Measurements from ENCODE around the gene MLEC.
A peak's percentile ranks its signal among the peaks of the same experiment; 100 is the strongest.

The MLEC gene

GRCh38 chr12:120670667-120671066 lies 16.3 kb upstream of the MLEC start:
- H3K4me3 ChIP-seq (ENCODE audit: low read depth, low read length) = no peak overlapping the region
- in situ Hi-C loops (cut with HindIII; ENCODE audit: low sequenced_read_pairs) = no loop called here
- TF ChIP-seq, protein P1, sequence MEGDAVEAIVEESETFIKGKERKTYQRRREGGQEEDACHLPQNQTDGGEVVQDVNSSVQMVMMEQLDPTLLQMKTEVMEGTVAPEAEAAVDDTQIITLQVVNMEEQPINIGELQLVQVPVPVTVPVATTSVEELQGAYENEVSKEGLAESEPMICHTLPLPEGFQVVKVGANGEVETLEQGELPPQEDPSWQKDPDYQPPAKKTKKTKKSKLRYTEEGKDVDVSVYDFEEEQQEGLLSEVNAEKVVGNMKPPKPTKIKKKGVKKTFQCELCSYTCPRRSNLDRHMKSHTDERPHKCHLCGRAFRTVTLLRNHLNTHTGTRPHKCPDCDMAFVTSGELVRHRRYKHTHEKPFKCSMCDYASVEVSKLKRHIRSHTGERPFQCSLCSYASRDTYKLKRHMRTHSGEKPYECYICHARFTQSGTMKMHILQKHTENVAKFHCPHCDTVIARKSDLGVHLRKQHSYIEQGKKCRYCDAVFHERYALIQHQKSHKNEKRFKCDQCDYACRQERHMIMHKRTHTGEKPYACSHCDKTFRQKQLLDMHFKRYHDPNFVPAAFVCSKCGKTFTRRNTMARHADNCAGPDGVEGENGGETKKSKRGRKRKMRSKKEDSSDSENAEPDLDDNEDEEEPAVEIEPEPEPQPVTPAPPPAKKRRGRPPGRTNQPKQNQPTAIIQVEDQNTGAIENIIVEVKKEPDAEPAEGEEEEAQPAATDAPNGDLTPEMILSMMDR (IDR thresholded peaks at IDR 0.05; ENCODE audit: low read depth, low read length) = no peak
- no peak for DNase-seq (ENCODE audit: low read depth, low spot score)

GRCh38 chr12:120674097-120674636 lies 12.8 kb upstream of the MLEC start:
- no peak overlapping the region for H3K4me3 ChIP-seq (ENCODE audit: low read depth, low read length)
- DNase-seq (ENCODE audit: low read depth, low spot score) = no peak
- in situ Hi-C loops (cut with HindIII; ENCODE audit: low sequenced_read_pairs) = no loop called here
- TF ChIP-seq, protein P1 (IDR thresholded peaks at IDR 0.05; ENCODE audit: low read depth, low read length) = no peak

DNA sequence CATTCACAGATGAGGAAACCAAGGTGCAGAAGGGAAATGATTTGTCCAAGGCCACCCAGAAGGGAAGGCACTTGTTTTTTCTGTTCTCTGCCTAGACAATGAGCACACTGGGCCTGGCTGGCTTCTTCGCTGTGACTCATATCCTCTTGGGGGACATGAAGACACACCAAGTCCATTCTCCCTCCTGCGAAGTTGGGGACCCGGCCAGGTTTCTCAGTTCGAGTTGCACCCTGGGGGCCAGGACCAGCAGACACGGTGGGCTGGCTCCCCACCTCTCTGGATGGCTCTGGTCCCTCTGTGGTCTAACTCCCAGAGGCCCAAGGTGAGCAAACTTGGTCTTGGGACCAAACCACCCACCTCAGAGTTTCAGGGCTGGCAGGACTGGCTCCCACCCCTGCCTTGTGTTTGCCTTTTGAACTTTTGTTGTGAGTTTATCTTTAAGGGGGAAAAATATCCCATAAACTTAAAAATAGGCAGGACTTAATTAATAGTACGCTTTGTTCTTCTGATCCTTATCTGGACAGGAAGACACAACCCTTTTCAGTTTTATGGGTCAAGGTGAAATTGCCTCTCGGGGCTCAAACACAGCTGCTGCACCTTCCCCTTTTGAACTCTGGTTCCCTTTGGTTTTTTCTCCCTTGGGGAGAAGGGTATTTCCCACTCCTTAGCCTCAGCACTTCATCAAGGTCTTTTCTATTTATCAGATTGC lies 9.0 kb upstream of the MLEC start:
- in situ Hi-C loops (cut with HindIII; ENCODE audit: low sequenced_read_pairs) = no loop called here
- peak; percentile 17 for DNase-seq (ENCODE audit: low read depth, low spot score)
- TF ChIP-seq, protein P1 (IDR thresholded peaks at IDR 0.05; ENCODE audit: low read depth, low read length) = no peak
- H3K4me3 ChIP-seq (ENCODE audit: low read depth, low read length) = no peak overlapping the region

- no peak for DNase-seq (ENCODE audit: low read depth, low spot score)
- in situ Hi-C loops (cut with HindIII; ENCODE audit: low sequenced_read_pairs) = no loop called here
Measured at GRCh38 chr12:120678572-120678971, 8.4 kb upstream of the MLEC start.

DNA sequence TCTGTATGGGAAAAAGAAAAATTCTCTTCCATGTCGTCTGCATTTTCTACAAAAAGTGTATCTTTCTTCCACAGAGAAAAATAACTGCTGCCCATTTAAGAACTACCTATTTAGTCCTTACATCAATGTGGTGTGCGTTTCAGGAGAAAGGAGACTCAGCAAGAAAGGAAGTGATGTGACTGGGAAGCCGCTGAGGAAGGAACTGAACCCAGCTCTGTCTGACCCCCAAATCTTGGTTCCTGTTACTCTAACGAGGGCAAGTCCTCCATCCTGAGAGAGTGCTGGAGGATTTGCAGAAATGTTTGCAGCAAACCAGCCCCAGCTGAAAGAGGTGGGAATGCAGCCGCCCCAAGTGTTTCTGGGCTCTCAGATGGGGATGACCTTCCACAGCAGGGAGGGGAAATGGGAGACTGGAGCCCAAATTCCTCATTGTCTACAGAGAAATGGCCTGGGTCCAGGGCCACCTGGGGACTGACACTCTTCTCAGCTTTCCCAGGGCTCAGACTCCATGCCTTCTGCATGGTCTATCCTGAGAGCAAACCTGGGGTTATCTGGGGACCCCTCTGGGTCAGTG lies 6.7 kb upstream of the MLEC start:
- H3K4me3 ChIP-seq (ENCODE audit: low read depth, low read length) = no peak overlapping the region
- in situ Hi-C loops (cut with HindIII; ENCODE audit: low sequenced_read_pairs) = no loop called here
- TF ChIP-seq, protein P1 (IDR thresholded peaks at IDR 0.05; ENCODE audit: low read depth, low read length) = no peak
- no peak for DNase-seq (ENCODE audit: low read depth, low spot score)

More at GRCh38 chr12:120678572-120678971, 8.4 kb upstream of the MLEC start:
- no peak overlapping the region for H3K4me3 ChIP-seq (ENCODE audit: low read depth, low read length)
- TF ChIP-seq, protein P1 (IDR thresholded peaks at IDR 0.05; ENCODE audit: low read depth, low read length) = no peak

- in situ Hi-C loops (cut with HindIII; ENCODE audit: low sequenced_read_pairs) = no loop called here
- TF ChIP-seq, protein P1 (IDR thresholded peaks at IDR 0.05; ENCODE audit: low read depth, low read length) = no peak
- no peak overlapping the region for H3K4me3 ChIP-seq (ENCODE audit: low read depth, low read length)
- no peak for DNase-seq (ENCODE audit: low read depth, low spot score)
Measured at GRCh38 chr12:120684523-120684932, 2.4 kb upstream of the MLEC start.

Data from astrocyte of the spinal cord (primary cell).